Natural killer cell (primary cell): ENCODE results near the gene USP36. TPM values are rescaled to one million over a fixed set of nuclear protein-coding genes. Genes with fewer than 3 reads are reported as not detected.

Experiments used
- ATAC-seq, 3 donors: fragments of 150-1000 bp in 2 of 3; fragments of 200-7000 bp in 1 of 3; cut with Tn5 transposase; 1 replicate in 1 of 3; 2 replicates in 2 of 3; pipeline ENCODE4 v1.10.0; 2021; ENCODE audit warnings: mild to moderate bottlenecking in 2 of 3, moderate library complexity in 2 of 3
- DNase-seq, 2 donors: peaks; one replicate each; pipeline versions ENCODE4 v3.0.0 to v3.0.0-alpha.2; 2013 to 2021; ENCODE audit warnings: mixed read lengths in 1 of 2
- H3K27ac ChIP-seq: one replicate; pipeline ENCODE4 v1.5.1; 2013; ENCODE audit warnings: mild to moderate bottlenecking, low read length
- H3K27me3 ChIP-seq: one replicate; pipeline ENCODE4 v1.6.1; 2013; ENCODE audit warnings: low read length; ENCODE audit not compliant: control insufficient read depth, insufficient read depth
- H3K36me3 ChIP-seq: one replicate; pipeline ENCODE4 v1.6.1; 2013; ENCODE audit warnings: low read length; ENCODE audit not compliant: control insufficient read depth, insufficient read depth
- H3K4me1 ChIP-seq: one replicate; pipeline ENCODE4 v1.6.1; 2013; ENCODE audit warnings: low read length; ENCODE audit not compliant: control insufficient read depth, insufficient read depth
- H3K4me3 ChIP-seq: one replicate; pipeline ENCODE4 v1.5.1; 2013; ENCODE audit warnings: low read length
- H3K9me3 ChIP-seq: one replicate; pipeline ENCODE4 v1.6.1; 2013; ENCODE audit warnings: low read length; ENCODE audit not compliant: control insufficient read depth, insufficient read depth
- H3K27ac Mint-ChIP-seq, 2 donors: one replicate each; pipeline ENCODE4 v1.8.0; 2022; ENCODE audit warnings: mild to moderate bottlenecking in 2 of 2, mixed read lengths in 2 of 2, moderate library complexity in 1 of 2
- H3K27me3 Mint-ChIP-seq, 2 donors: one replicate each; pipeline ENCODE4 v1.8.0; 2022; ENCODE audit warnings: low read depth in 2 of 2, mixed read lengths in 2 of 2
- H3K36me3 Mint-ChIP-seq: one replicate; pipeline ENCODE4 v1.8.0; 2022; ENCODE audit warnings: mixed read lengths
- H3K4me1 Mint-ChIP-seq, 2 donors: one replicate each; pipeline ENCODE4 v1.8.0; 2022; ENCODE audit warnings: mixed read lengths in 2 of 2
- H3K4me3 Mint-ChIP-seq: one replicate; pipeline ENCODE4 v1.8.0; 2022; ENCODE audit warnings: mild to moderate bottlenecking, moderate library complexity, mixed read lengths
- H3K9me3 Mint-ChIP-seq, 2 donors: one replicate each; pipeline ENCODE4 v1.8.0; 2022; ENCODE audit warnings: mixed read lengths in 2 of 2
- CTCF ChIP-seq: fragments of 200-600 bp; IDR thresholded peaks from one replicate; pipeline ENCODE4 v1.8.0; 2022; ENCODE audit warnings: antibody characterized with exemption
- WGBS: methylation state at CpG from one replicate; pipeline ENCODE4 v1.1.7; 2013; ENCODE audit warnings: missing lambda C conversion rate; ENCODE audit not compliant: insufficient coverage; 5-methylcytosine and 5-hydroxymethylcytosine counted together
- intact Hi-C: fragments of 100-400 bp; cut with micrococcal nuclease; formaldehyde crosslinking; loops from one replicate; pipeline ENCODE4 v1.14.2; 2022
- total RNA-seq, 4 donors: library from RNA; stranded (reverse); fragments of 120-200 nt in 1 of 4; gene quantifications; one replicate each; pipeline versions ENCODE4 v1.2.3 to v1.2.4, GENCODE V29; 2013 to 2022

The USP36 gene
- total RNA-seq, 3 donors from 2014 or later (not counting 1 experiment from before 2014, with no cell fraction given), result 241 to 304 (median 270) TPM

GRCh38 chr17:78804777-78805176 is 35.8 kb downstream of the USP36 start:
- WGBS, result 82% methylated on average over 11 of the region's 11 CpGs
- H3K4me1 ChIP-seq, result peaks cover 21% of the 10 kb centered on the region
- H3K36me3 Mint-ChIP-seq, result peaks cover 18% of the 10 kb centered on the region
- peaks cover 14 to 27% of the 10 kb centered on the region in 2 donors for H3K4me1 Mint-ChIP-seq
- DNase-seq, result peak in 1 of 2 donors; percentile 59
- no peak for TF ChIP-seq CTCF
- H3K9me3 Mint-ChIP-seq, result no peaks in the 10 kb centered on the region
- H3K27me3 Mint-ChIP-seq, result no peaks in the 10 kb centered on the region
- intact Hi-C loops, result no loop called here
- no peak overlapping the region for H3K27ac ChIP-seq
- H3K9me3 ChIP-seq, result no peaks in the 10 kb centered on the region
- H3K4me3 ChIP-seq, result no peak overlapping the region
- H3K27me3 ChIP-seq, result no peaks in the 10 kb centered on the region
- H3K27ac Mint-ChIP-seq, result peak overlapping the region in 1 of 2 donors; percentile 13
- ATAC-seq, result no peak
- no peak overlapping the region for H3K4me3 Mint-ChIP-seq
- peaks cover 66% of the 10 kb centered on the region for H3K36me3 ChIP-seq

GRCh38 chr17:78803186-78803845 is 37.3 kb downstream of the USP36 start:
- 70% methylated on average over 19 of the region's 21 CpGs for WGBS
- H3K4me1 Mint-ChIP-seq, result peaks cover 26 to 40% of the 10 kb centered on the region in 2 donors
- Histone ChIP-seq H3K27ac (no peak overlapping the region), H3K4me1 (peaks cover 33% of the 10 kb centered on the region), H3K36me3 (peaks cover 59% of the 10 kb centered on the region), H3K9me3 (no peaks in the 10 kb centered on the region), H3K4me3 (no peak overlapping the region), H3K27me3 (no peaks in the 10 kb centered on the region)
- TF ChIP-seq CTCF, result no peak
- no peaks in the 10 kb centered on the region for H3K9me3 Mint-ChIP-seq
- H3K27ac Mint-ChIP-seq, result peak overlapping the region in 1 of 2 donors; percentile 77
- peak in 1 of 2 donors; percentile 54 for DNase-seq
- H3K27me3 Mint-ChIP-seq, result no peaks in the 10 kb centered on the region
- peak overlapping the region; percentile 10 for H3K4me3 Mint-ChIP-seq
- H3K36me3 Mint-ChIP-seq, result peaks cover 16% of the 10 kb centered on the region
- ATAC-seq, result no peak
- intact Hi-C loops, result no loop called here

GRCh38 chr17:78802459-78802858 is 38.2 kb downstream of the USP36 start:
- H3K27me3 ChIP-seq, result no peaks in the 10 kb centered on the region
- peaks cover 16% of the 10 kb centered on the region for H3K36me3 Mint-ChIP-seq
- peaks cover 60% of the 10 kb centered on the region for H3K36me3 ChIP-seq
- no peaks in the 10 kb centered on the region for H3K27me3 Mint-ChIP-seq
- ATAC-seq (no peak), DNase-seq (no peak)
- H3K9me3 ChIP-seq, result no peaks in the 10 kb centered on the region
- peaks cover 29 to 48% of the 10 kb centered on the region in 2 donors for H3K4me1 Mint-ChIP-seq
- H3K4me3 Mint-ChIP-seq, result no peak overlapping the region
- H3K27ac Mint-ChIP-seq, result no peak overlapping the region
- H3K9me3 Mint-ChIP-seq, result no peaks in the 10 kb centered on the region
- H3K4me3 ChIP-seq, result no peak overlapping the region
- peaks cover 35% of the 10 kb centered on the region for H3K4me1 ChIP-seq
- WGBS, result 96% methylated on average over 14 of the region's 14 CpGs
- intact Hi-C loops, result no loop called here
- H3K27ac ChIP-seq, result no peak overlapping the region
- no peak for TF ChIP-seq CTCF

GRCh38 chr17:78802008-78802407 is 38.6 kb downstream of the USP36 start:
- Mint-ChIP-seq H3K27ac (no peak overlapping the region), H3K27me3 (no peaks in the 10 kb centered on the region), H3K9me3 (no peaks in the 10 kb centered on the region), H3K36me3 (peaks cover 16% of the 10 kb centered on the region), H3K4me3 (no peak overlapping the region), H3K4me1 (peaks cover 29 to 45% of the 10 kb centered on the region in 2 donors)
- TF ChIP-seq CTCF, result no peak
- Histone ChIP-seq H3K36me3 (peaks cover 60% of the 10 kb centered on the region), H3K27ac (no peak overlapping the region), H3K9me3 (no peaks in the 10 kb centered on the region), H3K27me3 (no peaks in the 10 kb centered on the region), H3K4me3 (no peak overlapping the region), H3K4me1 (peaks cover 35% of the 10 kb centered on the region)
- no peak for ATAC-seq
- WGBS, result 90% methylated on average over 30 of the region's 30 CpGs
- no peak for DNase-seq
- intact Hi-C loops, result no loop called here
